Stimulated activated CD8-positive, alpha-beta memory T cell treated with anti-CD3 and anti-CD28 coated beads, Interleukin-7, amount 100 ng/mL, for 24 hours (primary cell): Measurements from ENCODE around the gene S100A11.
A peak's percentile ranks its signal among the peaks of the same experiment; 100 is the strongest.
"Not testable (repeated sequence)": the region's sequence is repeated elsewhere in the genome, so short reads cannot be mapped to it uniquely, and the experiment has no call there.

Source experiments
- DNase-seq: peaks from one replicate; pipeline ENCODE4 v3.0.0-alpha.2; 2020; ENCODE audit warnings: low read depth

Gene S100A11

GRCh38 chr1:152036267-152037216 lies at the start of gene S100A11:
Gene S100A11, minus strand, starts transcription at chr1:152037004. Its CDS starts 89 bp downstream, at chr1:152036915.
- DNase-seq: peak; percentile 43

GRCh38 chr1:152084853-152085252 lies 48.0 kb upstream of the S100A11 start:
- DNase-seq: no peak

GRCh38 chr1:152081026-152081425 lies 44.2 kb upstream of the S100A11 start:
- DNase-seq: not testable (repeated sequence)

GRCh38 chr1:152080494-152080893 lies 43.7 kb upstream of the S100A11 start:
- DNase-seq: not testable (repeated sequence)

- DNase-seq: no peak
Observed at GRCh38 chr1:152078831-152079441, 42.1 kb upstream of the S100A11 start.

GRCh38 chr1:152072311-152072710 lies 35.5 kb upstream of the S100A11 start:
- DNase-seq: no peak

GRCh38 chr1:152071123-152071522 lies 34.3 kb upstream of the S100A11 start:
- DNase-seq: no peak

GRCh38 chr1:152067929-152068328 lies 31.1 kb upstream of the S100A11 start:
- no peak for DNase-seq

- no peak for DNase-seq
Observed at GRCh38 chr1:152067150-152067549, 30.3 kb upstream of the S100A11 start.

- no peak for DNase-seq
Observed at GRCh38 chr1:152061952-152062351, 25.1 kb upstream of the S100A11 start.

- DNase-seq: no peak
Observed at GRCh38 chr1:152053375-152053774, 16.6 kb upstream of the S100A11 start.

GRCh38 chr1:152052606-152053005 lies 15.8 kb upstream of the S100A11 start:
- peak; percentile 77 for DNase-seq

GRCh38 chr1:152050886-152051675 lies 14.3 kb upstream of the S100A11 start:
- no peak for DNase-seq

GRCh38 chr1:152049291-152050083 lies 12.7 kb upstream of the S100A11 start:
- no peak for DNase-seq

- DNase-seq: peak; percentile 35
Observed at GRCh38 chr1:152048416-152049009, 11.7 kb upstream of the S100A11 start.

- DNase-seq: peak; percentile 61
Observed at GRCh38 chr1:152047730-152048415, 11.1 kb upstream of the S100A11 start.

GRCh38 chr1:152047413-152047729 lies 10.6 kb upstream of the S100A11 start:
- DNase-seq: no peak

- no peak for DNase-seq
Observed at GRCh38 chr1:152044386-152044785, 7.6 kb upstream of the S100A11 start.

GRCh38 chr1:152043870-152044269 lies 7.1 kb upstream of the S100A11 start:
- DNase-seq: no peak

GRCh38 chr1:152042030-152042429 lies 5.2 kb upstream of the S100A11 start:
- DNase-seq: no peak

GRCh38 chr1:152039886-152040285 lies 3.1 kb upstream of the S100A11 start:
- no peak for DNase-seq
